IMR-90 (cell line): ENCODE results near the gene MRFAP1L1. TPM values are rescaled to one million over a fixed set of nuclear protein-coding genes. Genes with fewer than 3 reads are reported as not detected.

Experiments used
- ATAC-seq: fragments of 200-7000 bp; cut with Tn5 transposase; 2 replicates; pipeline ENCODE4 v1.9.1; 2020; ENCODE audit warnings: low read depth, mild to moderate bottlenecking, moderate library complexity
- BruUV-seq: library from RNA; stranded (reverse); fragments of 400-500 nt; replicated peaks from 2 replicates; lab custom pipeline; 2021; lab: Mats Ljungman, UMichigan
- CTCF ChIA-PET: fragments of 300-600 bp; formaldehyde crosslinking; extraction: SDS; loops from one replicate; lab custom pipeline; 2021; ENCODE audit warnings: antibody characterized with exemption; lab: Yijun Ruan, JAX
- POLR2A ChIA-PET: fragments of 300-600 bp; sonication (Branson Sonifier 250); formaldehyde crosslinking; loops from one replicate; lab custom pipeline; 2022; ENCODE audit warnings: antibody characterized with exemption; ENCODE audit not compliant: unreplicated experiment; lab: Charles Lee
- DNase-seq: peaks from one replicate; pipeline ENCODE4 v3.0.0; 2013
- H2AFZ ChIP-seq: replicated peaks from 2 replicates; pipeline ENCODE3; 2013; ENCODE audit warnings: low read length, mild to moderate bottlenecking; ENCODE audit not compliant: poor library complexity
- H2AK5ac ChIP-seq: 2 replicates; pipeline ENCODE4 v1.6.1; 2013; ENCODE audit warnings: low read depth, low read length, inconsistent platforms
- H2AK9ac ChIP-seq: replicated peaks from 2 replicates; pipeline ENCODE3; 2013; ENCODE audit warnings: mild to moderate bottlenecking, low read depth, low read length, moderate library complexity; ENCODE audit not compliant: poor library complexity
- H2BK120ac ChIP-seq: 2 replicates; pipeline ENCODE4 v1.6.1; 2013; ENCODE audit warnings: low read depth, low read length, inconsistent platforms
- H2BK15ac ChIP-seq: 3 replicates; pipeline ENCODE4 v1.6.1; 2013; ENCODE audit warnings: low read depth, low read length, inconsistent platforms
- H2BK20ac ChIP-seq: 2 replicates; pipeline ENCODE4 v1.6.1; 2013; ENCODE audit warnings: low read depth, mild to moderate bottlenecking, inconsistent platforms, low read length, moderate library complexity
- H2BK5ac ChIP-seq: 2 replicates; pipeline ENCODE4 v1.6.1; 2013; ENCODE audit warnings: mild to moderate bottlenecking, low read depth, low read length, inconsistent platforms; ENCODE audit not compliant: poor library complexity, severe bottlenecking
- H3K14ac ChIP-seq: replicated peaks from 2 replicates; pipeline ENCODE4 v1.6.1; 2013; ENCODE audit warnings: low read depth, low read length, inconsistent platforms
- H3K18ac ChIP-seq: 2 replicates; pipeline ENCODE4 v1.6.1; 2013; ENCODE audit warnings: low read depth, low read length, control low read depth
- H3K23ac ChIP-seq: 2 replicates; pipeline ENCODE4 v1.6.1; 2013; ENCODE audit warnings: low read depth, low read length, inconsistent platforms
- H3K27ac ChIP-seq: 2 replicates; pipeline ENCODE4 v1.5.1; 2013; ENCODE audit warnings: mild to moderate bottlenecking, control low read depth, low read length; ENCODE audit not compliant: insufficient read depth
- H3K27me3 ChIP-seq: 2 replicates; pipeline ENCODE4 v1.6.1; 2013; ENCODE audit warnings: low read length; ENCODE audit not compliant: control insufficient read depth, insufficient read depth
- H3K36me3 ChIP-seq: 2 replicates; pipeline ENCODE4 v1.6.1; 2013; ENCODE audit warnings: low read length, mixed read lengths; ENCODE audit not compliant: control insufficient read depth, insufficient read depth
- H3K4ac ChIP-seq: 2 replicates; pipeline ENCODE4 v1.6.1; 2013; ENCODE audit warnings: low read depth, low read length, inconsistent platforms
- H3K4me1 ChIP-seq: 2 replicates; pipeline ENCODE4 v1.6.1; 2013; ENCODE audit warnings: low read length, mixed read lengths; ENCODE audit not compliant: control insufficient read depth, insufficient read depth
- H3K4me2 ChIP-seq: 2 replicates; pipeline ENCODE4 v1.6.1; 2013; ENCODE audit warnings: low read depth, mild to moderate bottlenecking, control low read depth, low read length, moderate library complexity
- H3K4me3 ChIP-seq: 2 replicates; pipeline ENCODE4 v1.5.1; 2013; ENCODE audit warnings: low read depth, mild to moderate bottlenecking, control low read depth, low read length, moderate library complexity; ENCODE audit not compliant: insufficient read depth
- H3K56ac ChIP-seq: 2 replicates; pipeline ENCODE4 v1.6.1; 2013; ENCODE audit warnings: low read length, inconsistent platforms; ENCODE audit not compliant: insufficient read depth; ENCODE audit errors: extremely low read depth
- H3K79me1 ChIP-seq, 2 experiments: 2 replicates each; pipeline ENCODE4 v1.6.1; 2013; ENCODE audit warnings: low read length in 2 of 2, inconsistent platforms in 1 of 2, low read depth in 1 of 2
- H3K9ac ChIP-seq: 2 replicates; pipeline ENCODE4 v1.6.1; 2013; ENCODE audit warnings: low read depth, low read length, control low read depth
- H3K9me1 ChIP-seq: 2 replicates; pipeline ENCODE4 v1.6.1; 2013; ENCODE audit warnings: low read length, inconsistent platforms; ENCODE audit not compliant: insufficient read depth
- H3K9me3 ChIP-seq: 2 replicates; pipeline ENCODE4 v1.6.1; 2013; ENCODE audit warnings: low read length; ENCODE audit not compliant: control insufficient read depth, insufficient read depth
- H4K20me1 ChIP-seq: 2 replicates; pipeline ENCODE4 v1.6.1; 2013; ENCODE audit warnings: low read length, inconsistent platforms; ENCODE audit not compliant: insufficient read depth
- H4K5ac ChIP-seq: 2 replicates; pipeline ENCODE4 v1.6.1; 2013; ENCODE audit warnings: mild to moderate bottlenecking, low read depth, low read length, control low read depth
- H4K8ac ChIP-seq, 2 experiments: 2 replicates each; pipeline ENCODE4 v1.6.1; 2013; ENCODE audit warnings: low read depth in 2 of 2, low read length in 2 of 2, control low read depth in 1 of 2, inconsistent platforms in 1 of 2
- H4K91ac ChIP-seq: 2 replicates; pipeline ENCODE4 v1.6.1; 2013; ENCODE audit warnings: low read depth, low read length, inconsistent platforms; ENCODE audit not compliant: insufficient read depth
- BHLHE40 ChIP-seq: fragments of 150-350 bp; IDR thresholded peaks from 2 replicates; pipeline ENCODE4 v1.6.1; 2016; ENCODE audit warnings: mild to moderate bottlenecking, low read depth, low read length
- CHD1 ChIP-seq: IDR thresholded peaks from 2 replicates; pipeline ENCODE4 v1.6.1; 2012; ENCODE audit warnings: low read depth, low read length, improper control_type of control experiment
- ELK1 ChIP-seq: fragments of 150-350 bp; IDR thresholded peaks from 2 replicates; pipeline ENCODE4 v1.6.1; 2016; ENCODE audit warnings: low read depth, mild to moderate bottlenecking, low read length, moderate library complexity, borderline replicate concordance
- FOS ChIP-seq: fragments of 150-350 bp; IDR thresholded peaks from 2 replicates; pipeline ENCODE4 v1.6.1; 2016; ENCODE audit warnings: low read depth, low read length
- MAFK ChIP-seq: IDR thresholded peaks from 2 replicates; pipeline ENCODE4 v1.6.1; 2012; ENCODE audit warnings: low read depth, low read length, improper control_type of control experiment
- MAZ ChIP-seq: IDR thresholded peaks from 2 replicates; pipeline ENCODE4 v1.6.1; 2012; ENCODE audit warnings: low read depth, mild to moderate bottlenecking, low read length, improper control_type of control experiment, moderate library complexity, borderline replicate concordance
- MXI1 ChIP-seq: IDR thresholded peaks from 2 replicates; pipeline ENCODE4 v1.6.1; 2012; ENCODE audit warnings: low read depth, mild to moderate bottlenecking, low read length, moderate library complexity, borderline replicate concordance
- NFE2L2 ChIP-seq: fragments of 150-350 bp; IDR thresholded peaks from 2 replicates; pipeline ENCODE4 v1.6.1; 2016; ENCODE audit warnings: low read depth, mild to moderate bottlenecking, low read length
- RAD21 ChIP-seq: IDR thresholded peaks from 2 replicates; pipeline ENCODE4 v1.6.1; 2012; ENCODE audit warnings: low read length, improper control_type of control experiment
- RCOR1 ChIP-seq: IDR thresholded peaks from 2 replicates; pipeline ENCODE4 v1.6.1; 2012; ENCODE audit warnings: mild to moderate bottlenecking, low read length, improper control_type of control experiment; ENCODE audit not compliant: insufficient replicate concordance
- RFX5 ChIP-seq: IDR thresholded peaks from 2 replicates; pipeline ENCODE4 v1.8.0; 2012; ENCODE audit warnings: low read depth, mild to moderate bottlenecking, low read length, moderate library complexity
- SMC3 ChIP-seq: fragments of 150-350 bp; IDR thresholded peaks from 2 replicates; pipeline ENCODE4 v1.6.1; 2016; ENCODE audit warnings: low read depth, mild to moderate bottlenecking, antibody characterized with exemption, low read length, moderate library complexity
- WGBS, 2 experiments: methylation state at CpG; one replicate each; pipeline versions ENCODE4 v1.1.5 to v1.1.7; 2013; ENCODE audit warnings: missing lambda C conversion rate in 2 of 2; ENCODE audit not compliant: insufficient read length in 1 of 2; ENCODE audit errors: extremely low coverage in 2 of 2; 5-methylcytosine and 5-hydroxymethylcytosine counted together
- dilution Hi-C: fragments of 300-500 bp; cut with HindIII; formaldehyde crosslinking; loops from one replicate; pipeline ENCODE4 v1.14.3; 2018; ENCODE audit warnings: low sequenced_read_pairs; ENCODE audit not compliant: unreplicated experiment
- in situ Hi-C: fragments of 300-500 bp; cut with MboI; formaldehyde crosslinking; loops from 3 replicates; pipeline ENCODE4 v1.14.3; 2019; ENCODE audit warnings: low sequenced_read_pairs, inconsistent platforms, mixed read lengths
- intact Hi-C: fragments of 100-400 bp; cut with micrococcal nuclease; formaldehyde crosslinking; loops from 2 replicates; pipeline ENCODE4 v1.10.0; 2022
- polyA plus RNA-seq, 3 experiments: library from polyadenylated mRNA; depleted of rRNA; stranded (reverse); fragments of >200 nt; gene quantifications; 2 replicates each; pipeline ENCODE4 v1.2.3, GENCODE V29; 2012; ENCODE audit warnings: low replicate concordance in 1 of 3
- total RNA-seq: library from RNA; depleted of rRNA; stranded (reverse); fragments of >200 nt; gene quantifications from 2 replicates; pipeline ENCODE4 v1.2.3, GENCODE V29; 2012

Gene MRFAP1L1
- total and polyA plus RNA-seq, 2 of the 4 experiments (the other 2 are of a cell fraction): 31.7 to 47.0 TPM

- Histone ChIP-seq H3K9me1 (no peaks in the 10 kb centered on the region; the same call in 1 of the 2 replicates), H3K27ac (no peak overlapping the region), H3K18ac (no peak overlapping the region), H3K79me1 (no peaks in the 10 kb centered on the region), H3K27me3 (no peaks in the 10 kb centered on the region), H3K9ac (no peak overlapping the region), H4K5ac (no peak overlapping the region), H2BK20ac (no peak overlapping the region), H2AFZ (peak overlapping the region; percentile 26), H3K56ac (no peak overlapping the region), H3K4me2 (no peak overlapping the region), H3K14ac (no peak overlapping the region), H4K91ac (no peak overlapping the region), H4K8ac (no peak overlapping the region), H2BK120ac (no peak overlapping the region), H2AK5ac (no peak overlapping the region; the same call in 1 of the 2 replicates), H2BK15ac (no peak overlapping the region), H3K36me3 (no peaks in the 10 kb centered on the region), H3K4me1 (peaks cover 8% of the 10 kb centered on the region), H3K9me3 (no peaks in the 10 kb centered on the region), H4K20me1 (no peaks in the 10 kb centered on the region), H2BK5ac (no peak overlapping the region), H3K4ac (no peak overlapping the region), H2AK9ac (no peak overlapping the region), H3K4me3 (no peak overlapping the region), H3K23ac (no peak overlapping the region)
- intact Hi-C loops: no loop called here
- ATAC-seq (no peak), DNase-seq (no peak)
- in situ Hi-C loops: no loop called here
- POLR2A ChIA-PET: no interaction called here
- CTCF ChIA-PET: no interaction called here
- 78% methylated on average over 6 of the region's 23 CpGs; no CpG with 5 or more reads in 1 of the 2 experiments for WGBS, 2 experiments
- no TSS peak for BruUV-seq
- dilution Hi-C loops: no loop called here
- TF ChIP-seq MAZ (no peak), RCOR1 (no peak), RAD21 (no peak), RFX5 (no peak), NFE2L2 (no peak), MXI1 (no peak), BHLHE40 (no peak), ELK1 (no peak), SMC3 (no peak), CHD1 (no peak), MAFK (no peak), FOS (no peak)
Measured at GRCh38 chr4:6750286-6751221, 40.9 kb upstream of the MRFAP1L1 start.
